ENCODE results near the gene DENND1C. TPM values are rescaled to one million over a fixed set of nuclear protein-coding genes. Genes with fewer than 3 reads are reported as not detected.

The DENND1C gene
- total RNA-seq, 4 donors from 2014 or later, result 0.27 to 1.2 (median 0.29) TPM; not detected in 1

- intact Hi-C loops (cut with DNase I; ENCODE audit: low total_unique reads), result no loop called here
- in situ Hi-C loops (cut with MboI; ENCODE audit: low sequenced_read_pairs in 4 of 4), result no loop called here
- peaks cover 0 to 18% of the 10 kb centered on the region in 2 donors for H3K36me3 ChIP-seq
Measured at GRCh38 chr19:6446452-6446851, 35.1 kb downstream of the DENND1C start.

GRCh38 chr19:6443986-6444385 is 37.6 kb downstream of the DENND1C start:
- ATAC-seq (no peak), DNase-seq (no peak)
- Histone ChIP-seq H3K27me3 (no peaks in the 10 kb centered on the region), H3K36me3 (peaks cover 0 to 18% of the 10 kb centered on the region in 2 donors), H3K9me3 (no peaks in the 10 kb centered on the region), H3K4me1 (no peaks in the 10 kb centered on the region), H3K4me3 (no peak overlapping the region), H3K27ac (no peak overlapping the region)
- in situ Hi-C loops (cut with MboI; ENCODE audit: low sequenced_read_pairs in 4 of 4) (no loop called here), intact Hi-C loops (cut with DNase I; ENCODE audit: low total_unique reads) (no loop called here)
- TF ChIP-seq POLR2A (IDR thresholded peaks at IDR 0.05), result no peak
- no peak for TF ChIP-seq CTCF (IDR thresholded peaks at IDR 0.05 in 4 of 5, conservative IDR thresholded peaks at IDR 0.05 in 1 of 5)

More at GRCh38 chr19:6446452-6446851, 35.1 kb downstream of the DENND1C start:
- no peak overlapping the region for H3K27ac ChIP-seq
- H3K4me3 ChIP-seq, result no peak overlapping the region
- TF ChIP-seq CTCF (IDR thresholded peaks at IDR 0.05 in 4 of 5, conservative IDR thresholded peaks at IDR 0.05 in 1 of 5), result no peak
- no peak for TF ChIP-seq POLR2A (IDR thresholded peaks at IDR 0.05)
- ATAC-seq, result no peak
- no peaks in the 10 kb centered on the region for H3K27me3 ChIP-seq
- no peaks in the 10 kb centered on the region for H3K9me3 ChIP-seq
- no peaks in the 10 kb centered on the region for H3K4me1 ChIP-seq
- no peak for DNase-seq

DNA sequence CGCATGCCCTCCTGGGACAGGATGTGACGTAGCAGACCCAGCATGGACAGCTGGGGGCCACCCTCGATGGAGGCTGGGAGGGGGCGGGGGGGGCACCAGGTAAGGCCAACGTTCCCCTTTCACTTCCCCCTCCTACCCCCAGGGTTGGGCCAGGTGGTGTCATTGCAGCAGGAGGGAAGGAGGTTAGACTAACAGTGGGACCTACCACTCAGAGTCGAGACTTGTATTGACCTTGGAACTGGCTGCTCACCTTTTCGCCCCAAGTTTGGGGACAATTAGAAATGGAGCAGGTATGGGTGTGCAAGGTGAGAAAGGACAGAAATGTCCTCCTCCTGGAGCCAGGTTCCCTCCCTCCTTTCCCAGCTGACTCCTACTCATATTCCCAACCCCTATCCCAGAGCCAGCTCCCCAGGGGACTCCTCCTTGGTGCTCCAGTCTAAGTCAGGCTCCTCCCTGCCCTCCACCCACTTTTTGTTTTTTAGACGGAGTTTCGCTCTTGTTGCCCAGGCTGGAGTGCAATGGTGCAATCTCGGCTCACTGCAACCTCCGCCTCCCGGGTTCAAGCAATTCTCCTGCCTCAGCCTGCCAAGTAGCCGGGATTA is 39.4 kb downstream of the DENND1C start:
- ATAC-seq, result no peak
- in situ Hi-C loops (cut with MboI; ENCODE audit: low sequenced_read_pairs in 4 of 4), result no loop called here
- no peaks in the 10 kb centered on the region for H3K27me3 ChIP-seq
- H3K36me3 ChIP-seq, result peaks cover 0 to 18% of the 10 kb centered on the region in 2 donors
- intact Hi-C loops (cut with DNase I; ENCODE audit: low total_unique reads), result no loop called here
- no peak overlapping the region for H3K4me3 ChIP-seq
- no peaks in the 10 kb centered on the region for H3K4me1 ChIP-seq
- H3K27ac ChIP-seq, result no peak overlapping the region
- no peaks in the 10 kb centered on the region for H3K9me3 ChIP-seq
- DNase-seq, result no peak
- TF ChIP-seq POLR2A (IDR thresholded peaks at IDR 0.05) (no peak), CTCF (IDR thresholded peaks at IDR 0.05 in 4 of 5, conservative IDR thresholded peaks at IDR 0.05 in 1 of 5) (no peak)

GRCh38 chr19:6440905-6441304 is 40.7 kb downstream of the DENND1C start:
- H3K27me3 ChIP-seq, result no peaks in the 10 kb centered on the region
- peaks cover 0 to 9% of the 10 kb centered on the region in 2 donors for H3K36me3 ChIP-seq
- in situ Hi-C loops (cut with MboI; ENCODE audit: low sequenced_read_pairs in 4 of 4) (no loop called here), intact Hi-C loops (cut with DNase I; ENCODE audit: low total_unique reads) (no loop called here)
- ATAC-seq (no peak), DNase-seq (no peak)
- no peaks in the 10 kb centered on the region for H3K4me1 ChIP-seq
- no peak overlapping the region for H3K27ac ChIP-seq
- H3K4me3 ChIP-seq, result no peak overlapping the region
- TF ChIP-seq POLR2A (IDR thresholded peaks at IDR 0.05) (no peak), CTCF (IDR thresholded peaks at IDR 0.05 in 4 of 5, conservative IDR thresholded peaks at IDR 0.05 in 1 of 5) (no peak)
- H3K9me3 ChIP-seq, result no peaks in the 10 kb centered on the region

DNA sequence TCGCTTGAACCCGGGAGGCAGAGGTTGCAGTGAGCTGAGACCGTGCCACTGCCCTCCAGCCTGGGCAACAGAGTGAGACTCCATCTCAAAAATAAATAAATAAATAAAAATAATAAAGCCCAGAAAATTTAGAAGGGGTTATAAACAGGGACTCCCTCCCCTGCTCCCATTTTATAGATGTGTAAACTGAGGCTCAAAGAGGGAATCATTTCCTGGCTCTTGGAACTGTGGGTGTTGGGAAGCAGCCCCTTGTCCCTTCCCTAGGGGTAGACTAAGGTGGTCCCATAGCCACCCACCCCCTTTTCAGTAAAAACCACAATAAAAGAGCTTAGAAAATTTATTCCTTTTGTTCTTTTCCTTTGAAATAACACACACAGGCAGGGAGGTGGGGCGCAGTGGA is 41.8 kb downstream of the DENND1C start:
- Histone ChIP-seq H3K9me3 (no peaks in the 10 kb centered on the region), H3K27me3 (no peaks in the 10 kb centered on the region), H3K27ac (no peak overlapping the region), H3K36me3 (no peaks in the 10 kb centered on the region), H3K4me1 (no peaks in the 10 kb centered on the region), H3K4me3 (no peak overlapping the region)
- ATAC-seq (no peak), DNase-seq (no peak)
- in situ Hi-C loops (cut with MboI; ENCODE audit: low sequenced_read_pairs in 4 of 4) (no loop called here), intact Hi-C loops (cut with DNase I; ENCODE audit: low total_unique reads) (no loop called here)
- TF ChIP-seq CTCF (IDR thresholded peaks at IDR 0.05 in 4 of 5, conservative IDR thresholded peaks at IDR 0.05 in 1 of 5), result no peak
- no peak for TF ChIP-seq POLR2A (IDR thresholded peaks at IDR 0.05)

All from gastrocnemius medialis (tissue), 4 donors.